B cell (primary cell): Measurements from ENCODE around the gene ABCG5. TPM values are rescaled to one million over a fixed set of nuclear protein-coding genes. Genes with fewer than 3 reads are reported as not detected.

Source experiments
- ATAC-seq: fragments of 200-7000 bp; cut with Tn5 transposase; one replicate; pipeline ENCODE4 v1.10.0; 2021; ENCODE audit warnings: low read depth, mild to moderate bottlenecking, moderate number of reproducible peaks, moderate library complexity
- CTCF ChIA-PET: fragments of 350-600 bp; sonication (Branson Sonifier 250); formaldehyde crosslinking; loops from one replicate; lab custom pipeline; 2021; ENCODE audit warnings: antibody characterized with exemption, inconsistent platforms; lab: Charles Lee
- POLR2A ChIA-PET: fragments of 350-600 bp; sonication (Branson Sonifier 250); formaldehyde crosslinking; loops from one replicate; lab custom pipeline; 2021; ENCODE audit warnings: antibody characterized with exemption; lab: Charles Lee
- DNase-seq: peaks from one replicate; pipeline ENCODE4 v3.0.0; 2013
- H2AFZ ChIP-seq: 2 replicates; pipeline ENCODE4 v1.6.1; 2012; ENCODE audit warnings: mild to moderate bottlenecking, low read depth, low read length; ENCODE audit not compliant: insufficient read depth, poor library complexity, severe bottlenecking
- H3K27ac ChIP-seq, 2 donors: 1 replicate in 1 of 2; 2 replicates in 1 of 2; pipeline ENCODE4 v1.5.1; 2012 to 2013; ENCODE audit warnings: low read length in 2 of 2, mild to moderate bottlenecking in 2 of 2, moderate library complexity in 1 of 2
- H3K27me3 ChIP-seq, 4 experiments: fragments of 200-600 bp in 1 of 4; sonication (generic) in 1 of 4; replicated peaks in 1 of 4; 1 replicate in 2 of 4; 2 replicates in 2 of 4; pipeline versions ENCODE4 v1.6.1 to v1.7.0; 2013 to 2016; ENCODE audit warnings: low read length in 3 of 4, mild to moderate bottlenecking in 2 of 4, mixed read lengths in 1 of 4, moderate library complexity in 1 of 4; ENCODE audit not compliant: insufficient read depth in 4 of 4, control insufficient read depth in 3 of 4; ENCODE audit errors: control extremely low read depth in 1 of 4
- H3K36me3 ChIP-seq, 2 experiments: replicated peaks in 1 of 2; 1 replicate in 1 of 2; 2 replicates in 1 of 2; pipeline versions ENCODE4 v1.6.1 to v1.7.1; 2013; ENCODE audit warnings: low read length in 1 of 2; ENCODE audit not compliant: insufficient read depth in 2 of 2, control insufficient read depth in 1 of 2; ENCODE audit errors: control extremely low read depth in 1 of 2, extremely low read depth in 1 of 2
- H3K4me1 ChIP-seq, 2 donors: fragments of 200-600 bp in 1 of 2; sonication (generic) in 1 of 2; 1 replicate in 1 of 2; 2 replicates in 1 of 2; pipeline versions ENCODE4 v1.5.1 to v1.6.1; 2013 to 2017; ENCODE audit warnings: low read length in 2 of 2; ENCODE audit not compliant: control insufficient read depth in 2 of 2, insufficient read depth in 2 of 2
- H3K4me2 ChIP-seq: replicated peaks from 2 replicates; pipeline ENCODE3; 2012; ENCODE audit warnings: mild to moderate bottlenecking, low read depth, low read length; ENCODE audit not compliant: poor library complexity, severe bottlenecking
- H3K4me3 ChIP-seq, 5 experiments: fragments of 200-600 bp in 1 of 5; sonication (generic) in 1 of 5; 1 replicate in 3 of 5; 2 replicates in 2 of 5; pipeline versions ENCODE4 v1.5.1 to v1.7.0; 2011 to 2016; ENCODE audit warnings: low read length in 4 of 5, mild to moderate bottlenecking in 4 of 5, low read depth in 2 of 5, control low read depth in 1 of 5, moderate library complexity in 1 of 5; ENCODE audit not compliant: insufficient read depth in 1 of 5; ENCODE audit errors: control extremely low read depth in 1 of 5, extremely low read depth in 1 of 5
- H3K79me2 ChIP-seq: fragments of 200-600 bp; sonication (generic); one replicate; pipeline ENCODE4 v1.6.0; 2016; ENCODE audit warnings: low read length; ENCODE audit not compliant: control insufficient read depth, insufficient read depth
- H3K9ac ChIP-seq: fragments of 200-600 bp; sonication (generic); 2 replicates; pipeline ENCODE4 v1.6.1; 2017; ENCODE audit warnings: mild to moderate bottlenecking, low read length, moderate library complexity
- H3K9me3 ChIP-seq, 3 donors: one replicate each; pipeline versions ENCODE4 v1.6.1 to v1.7.1; 2013; ENCODE audit warnings: low read length in 2 of 3; ENCODE audit not compliant: control insufficient read depth in 2 of 3, insufficient read depth in 1 of 3; ENCODE audit errors: control extremely low read depth in 1 of 3
- H4K20me1 ChIP-seq: 2 replicates; pipeline ENCODE4 v1.6.0; 2012; ENCODE audit warnings: mild to moderate bottlenecking, low read length; ENCODE audit not compliant: insufficient read depth, control insufficient read depth, poor library complexity, severe bottlenecking
- H3K27ac Mint-ChIP-seq: one replicate; pipeline ENCODE4 v1.8.0; 2021; ENCODE audit warnings: mixed read lengths
- H3K27me3 Mint-ChIP-seq: one replicate; pipeline ENCODE4 v1.8.0; 2021; ENCODE audit warnings: mixed read lengths
- H3K4me1 Mint-ChIP-seq: one replicate; pipeline ENCODE4 v1.8.0; 2021; ENCODE audit warnings: mixed read lengths
- H3K4me3 Mint-ChIP-seq: one replicate; pipeline ENCODE4 v1.8.0; 2021; ENCODE audit warnings: mixed read lengths
- H3K9me3 Mint-ChIP-seq: one replicate; pipeline ENCODE4 v1.8.0; 2022; ENCODE audit warnings: mixed read lengths; ENCODE audit not compliant: insufficient read depth
- EZH2 ChIP-seq: IDR thresholded peaks from 2 replicates; pipeline ENCODE4 v1.6.1; 2012; ENCODE audit warnings: borderline replicate concordance, low read depth, mild to moderate bottlenecking, moderate library complexity, low read length; ENCODE audit not compliant: insufficient read depth, poor library complexity, severe bottlenecking
- WGBS: methylation state at CpG from one replicate; pipeline ENCODE4 v1.1.5; 2013; ENCODE audit warnings: missing lambda C conversion rate; ENCODE audit not compliant: insufficient coverage; 5-methylcytosine and 5-hydroxymethylcytosine counted together
- intact Hi-C: fragments of 100-400 bp; cut with micrococcal nuclease; formaldehyde crosslinking; loops from one replicate; pipeline ENCODE4 v1.10.0; 2022
- polyA plus RNA-seq: library from polyadenylated mRNA; depleted of rRNA; stranded (reverse); fragments of >200 nt; gene quantifications from 2 replicates; pipeline ENCODE4 v1.2.3, GENCODE V29; 2012
- total RNA-seq, 2 donors: library from RNA; stranded (reverse); fragments of 120-200 nt in 1 of 2; gene quantifications; 1 replicate in 1 of 2; 2 replicates in 1 of 2; pipeline versions ENCODE4 v1.2.3 to v1.2.4, GENCODE V29; 2013 to 2022
- TF ChIP-seq, protein P1 (sequence below): fragments of 200-600 bp; IDR thresholded peaks from one replicate; pipeline ENCODE4 v1.8.0; 2022; ENCODE audit warnings: antibody characterized with exemption, mild to moderate bottlenecking

ABCG5 gene
- total and polyA plus RNA-seq, 2 donors (not counting 1 experiment from before 2014, with no cell fraction given), result not detected

- no peak overlapping the region for H3K4me2 ChIP-seq
- H3K9me3 ChIP-seq, result no peaks in the 10 kb centered on the region
- no peaks in the 10 kb centered on the region for H3K9me3 Mint-ChIP-seq
- H3K4me3 ChIP-seq, result no peak overlapping the region
- H3K27me3 Mint-ChIP-seq, result no peaks in the 10 kb centered on the region
- peaks cover 0 to 3% of the 10 kb centered on the region in 2 experiments for H3K36me3 ChIP-seq
- no peak overlapping the region for H3K27ac ChIP-seq
- no peak overlapping the region for H2AFZ ChIP-seq
- WGBS, result no CpG with 5 or more reads among the region's 1 CpG
- no peaks in the 10 kb centered on the region for H3K79me2 ChIP-seq
- H4K20me1 ChIP-seq, result no peaks in the 10 kb centered on the region
- ATAC-seq (no peak), DNase-seq (no peak)
- no peak overlapping the region for H3K4me3 Mint-ChIP-seq
- no peaks in the 10 kb centered on the region for H3K4me1 ChIP-seq
- ChIA-PET CTCF (no interaction called here), POLR2A (no interaction called here)
- no peaks in the 10 kb centered on the region for H3K27me3 ChIP-seq
- TF ChIP-seq EZH2, result no peak
- TF ChIP-seq, protein P1, sequence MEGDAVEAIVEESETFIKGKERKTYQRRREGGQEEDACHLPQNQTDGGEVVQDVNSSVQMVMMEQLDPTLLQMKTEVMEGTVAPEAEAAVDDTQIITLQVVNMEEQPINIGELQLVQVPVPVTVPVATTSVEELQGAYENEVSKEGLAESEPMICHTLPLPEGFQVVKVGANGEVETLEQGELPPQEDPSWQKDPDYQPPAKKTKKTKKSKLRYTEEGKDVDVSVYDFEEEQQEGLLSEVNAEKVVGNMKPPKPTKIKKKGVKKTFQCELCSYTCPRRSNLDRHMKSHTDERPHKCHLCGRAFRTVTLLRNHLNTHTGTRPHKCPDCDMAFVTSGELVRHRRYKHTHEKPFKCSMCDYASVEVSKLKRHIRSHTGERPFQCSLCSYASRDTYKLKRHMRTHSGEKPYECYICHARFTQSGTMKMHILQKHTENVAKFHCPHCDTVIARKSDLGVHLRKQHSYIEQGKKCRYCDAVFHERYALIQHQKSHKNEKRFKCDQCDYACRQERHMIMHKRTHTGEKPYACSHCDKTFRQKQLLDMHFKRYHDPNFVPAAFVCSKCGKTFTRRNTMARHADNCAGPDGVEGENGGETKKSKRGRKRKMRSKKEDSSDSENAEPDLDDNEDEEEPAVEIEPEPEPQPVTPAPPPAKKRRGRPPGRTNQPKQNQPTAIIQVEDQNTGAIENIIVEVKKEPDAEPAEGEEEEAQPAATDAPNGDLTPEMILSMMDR, result no peak
- H3K27ac Mint-ChIP-seq, result no peak overlapping the region
- no peak overlapping the region for H3K9ac ChIP-seq
- intact Hi-C loops, result no loop called here
- no peaks in the 10 kb centered on the region for H3K4me1 Mint-ChIP-seq
Observed at GRCh38 chr2:43803113-43803512, 35.5 kb downstream of the ABCG5 start.

GRCh38 chr2:43802135-43802534 is 36.5 kb downstream of the ABCG5 start:
- no peak overlapping the region for H3K4me3 Mint-ChIP-seq
- H3K27me3 Mint-ChIP-seq, result no peaks in the 10 kb centered on the region
- TF ChIP-seq, protein P1, result no peak
- no peak for TF ChIP-seq EZH2
- DNase-seq (no peak), ATAC-seq (no peak)
- Histone ChIP-seq H3K9ac (no peak overlapping the region), H3K27ac (no peak overlapping the region), H3K4me1 (no peaks in the 10 kb centered on the region), H2AFZ (no peak overlapping the region), H3K27me3 (no peaks in the 10 kb centered on the region), H3K4me2 (no peak overlapping the region), H3K4me3 (no peak overlapping the region), H3K36me3 (peaks cover 0 to 3% of the 10 kb centered on the region in 2 experiments), H3K79me2 (no peaks in the 10 kb centered on the region), H3K9me3 (no peaks in the 10 kb centered on the region), H4K20me1 (no peaks in the 10 kb centered on the region)
- no peaks in the 10 kb centered on the region for H3K4me1 Mint-ChIP-seq
- CTCF ChIA-PET, result no interaction called here
- no peak overlapping the region for H3K27ac Mint-ChIP-seq
- no CpG with 5 or more reads among the region's 2 CpGs for WGBS
- no peaks in the 10 kb centered on the region for H3K9me3 Mint-ChIP-seq
- POLR2A ChIA-PET, result no interaction called here
- intact Hi-C loops, result no loop called here
